Measurements from ENCODE around the gene TSC1.
A peak's percentile ranks its signal among the peaks of the same experiment; 100 is the strongest.

TSC1 gene

GRCh38 chr9:132945186-132946130 lies 1.0 kb upstream of the TSC1 start:
- Histone ChIP-seq H3K4me1 (ENCODE audit: control insufficient read depth, insufficient read depth, low read length) (peaks cover 14% of the 10 kb centered on the region), H3K36me3 (ENCODE audit: control insufficient read depth in 2 of 2, insufficient read depth in 1 of 2, low read length in 2 of 2) (no peaks in the 10 kb centered on the region), H3K27ac (ENCODE audit: extremely low read depth, low read depth, low read length) (peak overlapping the region; percentile 52; the same call in 1 of the 2 replicates), H3K4me3 (ENCODE audit: low read depth, low read length) (peak overlapping the region; percentile 50), H3K9me3 (ENCODE audit: control insufficient read depth, insufficient read depth, low read depth, low read length) (no peaks in the 10 kb centered on the region)
- TF ChIP-seq ZFHX2 (tag by site-specific recombination; conservative IDR thresholded peaks at IDR 0.05): peak; percentile 6; the same call in 1 of the 2 replicates
- no peak for TF ChIP-seq BCL11A (tag by site-specific recombination; IDR thresholded peaks at IDR 0.05; ENCODE audit: low read depth)
- TF ChIP-seq ZNF121 (tag by site-specific recombination; IDR thresholded peaks at IDR 0.05): peak; percentile 68
- TF ChIP-seq ZXDB (tag by site-specific recombination; IDR thresholded peaks at IDR 0.05): 0 out of 2 replicates have a peak, but pooled peaks have one; percentile 8
- no peak for TF ChIP-seq ZNF202 (tag by site-specific recombination; IDR thresholded peaks at IDR 0.05; ENCODE audit: borderline replicate concordance)
- TF ChIP-seq ZNF423 (tag by site-specific recombination; IDR thresholded peaks at IDR 0.05): peak; percentile 32; the same call in 1 of the 2 replicates
- TF ChIP-seq, protein P1, sequence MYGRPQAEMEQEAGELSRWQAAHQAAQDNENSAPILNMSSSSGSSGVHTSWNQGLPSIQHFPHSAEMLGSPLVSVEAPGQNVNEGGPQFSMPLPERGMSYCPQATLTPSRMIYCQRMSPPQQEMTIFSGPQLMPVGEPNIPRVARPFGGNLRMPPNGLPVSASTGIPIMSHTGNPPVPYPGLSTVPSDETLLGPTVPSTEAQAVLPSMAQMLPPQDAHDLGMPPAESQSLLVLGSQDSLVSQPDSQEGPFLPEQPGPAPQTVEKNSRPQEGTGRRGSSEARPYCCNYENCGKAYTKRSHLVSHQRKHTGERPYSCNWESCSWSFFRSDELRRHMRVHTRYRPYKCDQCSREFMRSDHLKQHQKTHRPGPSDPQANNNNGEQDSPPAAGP (tag by site-specific recombination; IDR thresholded peaks at IDR 0.05): 0 out of 2 replicates have a peak, but pooled peaks have one; percentile 20
- TF ChIP-seq ZSCAN30 (tag by site-specific recombination; IDR thresholded peaks at IDR 0.05): 0 out of 2 replicates have a peak, but pooled peaks have one; percentile 36
- TF ChIP-seq GFI1B (tag by site-specific recombination; IDR thresholded peaks at IDR 0.05): no peak
- TF ChIP-seq, protein P2, sequence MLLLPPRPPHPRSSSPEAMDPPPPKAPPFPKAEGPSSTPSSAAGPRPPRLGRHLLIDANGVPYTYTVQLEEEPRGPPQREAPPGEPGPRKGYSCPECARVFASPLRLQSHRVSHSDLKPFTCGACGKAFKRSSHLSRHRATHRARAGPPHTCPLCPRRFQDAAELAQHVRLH (tag by site-specific recombination; IDR thresholded peaks at IDR 0.05): peak; percentile 77
- 0 out of 2 replicates have a peak, but pooled peaks have one; percentile 2 for TF ChIP-seq GLIS1 (tag by site-specific recombination; IDR thresholded peaks at IDR 0.05)
- peak; percentile 4; the same call in 1 of the 2 replicates for TF ChIP-seq EGR2 (tag by site-specific recombination; IDR thresholded peaks at IDR 0.05; ENCODE audit: low read depth)
- peak; percentile 76 for TF ChIP-seq ZBTB8A (tag by site-specific recombination; IDR thresholded peaks at IDR 0.05)
- TF ChIP-seq ZNF391 (tag by site-specific recombination; IDR thresholded peaks at IDR 0.05; ENCODE audit: borderline replicate concordance, low read depth): peak; percentile 56; the same call in 1 of the 2 replicates
- ChIA-PET CTCF (interaction anchor here (0.8 to 2.1 kb wide), 4 partner anchors 9 to 44 kb away, joined by 3 to 10 read pairs (median 5); no protein-coding TSS in a partner anchor), POLR2A (interaction anchor here (0.5 to 2.2 kb wide), 13 partner anchors 9 to 1822 kb away, joined by 3 to 16 read pairs (median 4); partner anchors contain the start of genes AK8, DDX31, GTF3C5 and SETX)

DNA sequence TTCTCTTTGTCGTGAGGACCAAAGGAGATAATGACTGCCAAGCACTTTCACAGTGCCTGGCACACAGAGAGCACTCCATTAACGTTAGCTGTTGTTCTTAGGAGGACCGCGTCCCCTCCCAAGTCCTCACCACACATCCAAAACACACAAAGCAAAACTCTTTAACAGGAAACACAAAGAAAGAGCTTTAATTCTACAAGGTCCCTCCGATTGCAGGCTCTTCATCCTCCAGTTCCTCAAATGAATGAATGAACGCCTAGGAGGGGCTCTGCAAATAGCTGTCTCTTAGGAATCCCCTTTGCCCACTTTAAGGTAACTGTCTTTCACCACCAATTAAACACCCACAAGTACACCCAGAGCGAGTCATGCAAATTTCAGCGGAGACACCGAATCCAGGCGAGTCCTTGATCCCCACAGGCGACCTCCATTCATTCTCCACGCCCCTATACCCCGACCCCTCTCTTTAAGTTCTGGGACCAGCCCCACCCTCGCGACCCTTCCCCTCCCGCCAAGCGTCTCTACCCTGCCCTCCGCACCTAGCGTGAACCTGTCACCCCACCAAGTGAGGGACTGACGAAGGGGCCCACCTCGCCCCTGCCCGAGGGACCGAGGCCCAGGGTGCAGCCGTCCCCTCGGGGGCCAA lies 644 bp downstream of the TSC1 start:
- H3K4me1 ChIP-seq (ENCODE audit: control insufficient read depth, insufficient read depth, low read length): peaks cover 14% of the 10 kb centered on the region
- ChIA-PET POLR2A (interaction anchor here (0.6 to 2.2 kb wide), 8 partner anchors 8 to 589 kb away, joined by 3 to 16 read pairs (median 3); partner anchors contain the start of genes AK8, DDX31, GTF3C5 and SETX), CTCF (interaction anchor here (0.7 to 1.8 kb wide), 4 partner anchors 12 to 145 kb away, joined by 3 to 6 read pairs (median 4); partner anchors contain the start of gene GFI1B)
- TF ChIP-seq ZNF239 (tag by site-specific recombination; IDR thresholded peaks at IDR 0.05): no peak
- TF ChIP-seq ZNF510 (tag by site-specific recombination; IDR thresholded peaks at IDR 0.05; ENCODE audit: insufficient replicate concordance): no peak
- TF ChIP-seq ZNF416 (tag by site-specific recombination; IDR thresholded peaks at IDR 0.05): no peak
- no peak for TF ChIP-seq SP2 (tag by site-specific recombination; IDR thresholded peaks at IDR 0.05)
- no peak for TF ChIP-seq ZNF16 (tag by site-specific recombination; IDR thresholded peaks at IDR 0.05; ENCODE audit: low read depth)
- no peak for TF ChIP-seq KLF8 (tag by site-specific recombination; IDR thresholded peaks at IDR 0.05)
- peak; percentile 48; the same call in 1 of the 2 replicates for TF ChIP-seq MZF1 (tag by site-specific recombination; IDR thresholded peaks at IDR 0.05; ENCODE audit: borderline replicate concordance)
- no peak for TF ChIP-seq ZNF280C (tag by site-specific recombination; IDR thresholded peaks at IDR 0.05)
- no peak for TF ChIP-seq ZNF449 (tag by site-specific recombination; IDR thresholded peaks at IDR 0.05)
- H3K4me3 ChIP-seq (ENCODE audit: low read depth, low read length): peak overlapping the region; percentile 97
- H3K27ac ChIP-seq (ENCODE audit: extremely low read depth, low read depth, low read length): peak overlapping the region; percentile 98
- H3K36me3 ChIP-seq (ENCODE audit: control insufficient read depth in 2 of 2, insufficient read depth in 1 of 2, low read length in 2 of 2): no peaks in the 10 kb centered on the region
- no peaks in the 10 kb centered on the region for H3K9me3 ChIP-seq (ENCODE audit: control insufficient read depth, insufficient read depth, low read depth, low read length)
